H1 (cell line): ENCODE results near the gene RUBCN. TPM values are rescaled to one million over a fixed set of nuclear protein-coding genes. Genes with fewer than 3 reads are reported as not detected.
"Not testable (repeated sequence)": the region's sequence is repeated elsewhere in the genome, so short reads cannot be mapped to it uniquely, and the experiment has no call there.

Source experiments
- CTCF ChIA-PET: fragments of 300-600 bp; sonication (Branson Sonifier 250); formaldehyde crosslinking; loops from one replicate; lab custom pipeline; 2021; ENCODE audit not compliant: partially characterized antibody; lab: Charles Lee
- POLR2A ChIA-PET: fragments of 300-600 bp; sonication (Branson Sonifier 250); formaldehyde crosslinking; loops from one replicate; lab custom pipeline; 2021; ENCODE audit warnings: inconsistent platforms; ENCODE audit not compliant: partially characterized antibody; lab: Charles Lee
- DNase-seq, 2 experiments: peaks; one replicate each; pipeline versions ENCODE4 v3.0.0 to v3.0.0-alpha.2; 2010 to 2022; ENCODE audit warnings: low spot score in 2 of 2, low read depth in 1 of 2, mixed read lengths in 1 of 2
- FAIRE-seq: peaks from 2 replicates; lab custom pipeline; 2011; peaks lifted over from hg19 to GRCh38; lab: Jason Lieb, UNC
- H2AFZ ChIP-seq: 2 replicates; pipeline ENCODE4 v1.8.1; 2012; ENCODE audit warnings: low read length, inconsistent platforms
- H2AK5ac ChIP-seq: 2 replicates; pipeline ENCODE4 v1.6.1; 2013; ENCODE audit warnings: low read depth, low read length
- H2BK120ac ChIP-seq: replicated peaks from 2 replicates; pipeline ENCODE3; 2013; ENCODE audit warnings: low read depth, low read length, inconsistent platforms
- H2BK12ac ChIP-seq: 2 replicates; pipeline ENCODE4 v1.6.1; 2013; ENCODE audit warnings: low read depth, low read length
- H2BK15ac ChIP-seq: 2 replicates; pipeline ENCODE4 v1.6.1; 2013; ENCODE audit warnings: low read length
- H2BK20ac ChIP-seq: 2 replicates; pipeline ENCODE4 v1.6.1; 2013; ENCODE audit warnings: low read length
- H2BK5ac ChIP-seq: 2 replicates; pipeline ENCODE4 v1.6.1; 2013; ENCODE audit warnings: low read depth, low read length
- H3K14ac ChIP-seq: 2 replicates; pipeline ENCODE4 v1.6.1; 2013; ENCODE audit warnings: inconsistent platforms; ENCODE audit not compliant: insufficient read length
- H3K18ac ChIP-seq: 2 replicates; pipeline ENCODE4 v1.6.1; 2013; ENCODE audit warnings: low read length; ENCODE audit errors: extremely low read depth
- H3K23ac ChIP-seq: 2 replicates; pipeline ENCODE4 v1.6.1; 2013; ENCODE audit warnings: inconsistent platforms; ENCODE audit not compliant: insufficient read length
- H3K23me2 ChIP-seq: 2 replicates; pipeline ENCODE4 v1.6.1; 2013; ENCODE audit warnings: low read depth, low read length
- H3K27ac ChIP-seq: 2 replicates; pipeline ENCODE4 v1.6.1; 2011; ENCODE audit warnings: low read depth, low read length, inconsistent platforms
- H3K27me3 ChIP-seq, 4 experiments: replicated peaks in 1 of 4; 1 replicate in 1 of 4; 2 replicates in 3 of 4; pipeline versions ENCODE4 v1.6.1 to v1.8.1; 2011 to 2013; ENCODE audit warnings: low read length in 3 of 4, mild to moderate bottlenecking in 3 of 4, inconsistent platforms in 2 of 4, mixed read lengths in 2 of 4, moderate library complexity in 1 of 4; ENCODE audit not compliant: control insufficient read depth in 3 of 4, insufficient read depth in 3 of 4; ENCODE audit errors: extremely low read depth in 1 of 4
- H3K36me3 ChIP-seq, 4 experiments: 2 replicates each; pipeline versions ENCODE4 v1.6.1 to v1.8.1; 2011 to 2013; ENCODE audit warnings: mild to moderate bottlenecking in 4 of 4, low read length in 3 of 4, moderate library complexity in 2 of 4, control low read depth in 1 of 4, inconsistent platforms in 1 of 4; ENCODE audit not compliant: insufficient read depth in 4 of 4, control insufficient read depth in 2 of 4
- H3K4ac ChIP-seq: replicated peaks from 2 replicates; pipeline ENCODE3; 2013; ENCODE audit warnings: low read length, low read depth, mixed read lengths, inconsistent platforms; ENCODE audit not compliant: insufficient read length
- H3K4me1 ChIP-seq, 4 experiments: replicated peaks in 1 of 4; 1 replicate in 1 of 4; 2 replicates in 3 of 4; pipeline versions ENCODE4 v1.6.1 to v1.8.1; 2011 to 2013; ENCODE audit warnings: low read length in 3 of 4, inconsistent platforms in 2 of 4, mixed read lengths in 1 of 4; ENCODE audit not compliant: insufficient read depth in 4 of 4, control insufficient read depth in 3 of 4
- H3K4me2 ChIP-seq, 2 experiments: 2 replicates each; pipeline versions ENCODE4 v1.6.1 to v1.8.1; 2011 to 2013; ENCODE audit warnings: low read depth in 2 of 2, low read length in 2 of 2, control low read depth in 1 of 2, inconsistent platforms in 1 of 2, mild to moderate bottlenecking in 1 of 2; ENCODE audit not compliant: insufficient read depth in 1 of 2
- H3K4me3 ChIP-seq, 4 experiments: fragments of 200-600, 300-600 bp in 1 of 4; sonication (generic), shearing (Covaris generic), sonication (Bioruptor Twin) in 1 of 4; 2 replicates each; pipeline versions ENCODE4 v1.5.1 to v1.8.1; 2011 to 2016; ENCODE audit warnings: low read length in 4 of 4, low read depth in 3 of 4, control low read depth in 2 of 4, inconsistent platforms in 2 of 4, mild to moderate bottlenecking in 2 of 4, mixed read lengths in 1 of 4, moderate library complexity in 1 of 4; ENCODE audit not compliant: insufficient read depth in 2 of 4; ENCODE audit errors: extremely low read depth in 1 of 4
- H3K56ac ChIP-seq: replicated peaks from 2 replicates; pipeline ENCODE3; 2013; ENCODE audit warnings: low read depth, mild to moderate bottlenecking, mixed read lengths, low read length, inconsistent platforms; ENCODE audit not compliant: insufficient read length
- H3K79me1 ChIP-seq: 2 replicates; pipeline ENCODE4 v1.6.1; 2013; ENCODE audit warnings: low read depth, low read length, control low read depth
- H3K79me2 ChIP-seq, 2 experiments: 2 replicates each; pipeline versions ENCODE4 v1.6.1 to v1.8.1; 2012 to 2013; ENCODE audit warnings: low read length in 2 of 2, mild to moderate bottlenecking in 2 of 2, inconsistent platforms in 1 of 2; ENCODE audit not compliant: insufficient read depth in 2 of 2, control insufficient read depth in 1 of 2
- H3K9ac ChIP-seq, 4 experiments: replicated peaks in 1 of 4; 1 replicate in 1 of 4; 2 replicates in 3 of 4; pipeline versions ENCODE4 v1.6.1 to v1.8.1; 2011 to 2013; ENCODE audit warnings: low read depth in 3 of 4, low read length in 3 of 4, control low read depth in 2 of 4, mild to moderate bottlenecking in 2 of 4, moderate library complexity in 2 of 4, inconsistent platforms in 1 of 4; ENCODE audit errors: extremely low read depth in 1 of 4
- H3K9me3 ChIP-seq, 2 experiments: 2 replicates each; pipeline versions ENCODE4 v1.6.1 to v1.8.1; 2012 to 2013; ENCODE audit warnings: mild to moderate bottlenecking in 2 of 2, moderate library complexity in 2 of 2, control low read depth in 1 of 2, inconsistent platforms in 1 of 2, low read depth in 1 of 2, low read length in 1 of 2, mixed read lengths in 1 of 2; ENCODE audit not compliant: insufficient read depth in 2 of 2
- H4K20me1 ChIP-seq, 2 experiments: replicated peaks in 1 of 2; 2 replicates each; pipeline versions ENCODE3 to v1.8.1; 2011 to 2013; ENCODE audit warnings: inconsistent platforms in 2 of 2, low read length in 2 of 2, mild to moderate bottlenecking in 1 of 2; ENCODE audit not compliant: insufficient read depth in 2 of 2, control insufficient read depth in 1 of 2
- H4K5ac ChIP-seq: 2 replicates; pipeline ENCODE4 v1.6.1; 2013; ENCODE audit warnings: low read length, low read depth, mixed read lengths, inconsistent platforms; ENCODE audit not compliant: insufficient read length
- H4K8ac ChIP-seq: 2 replicates; pipeline ENCODE4 v1.8.0; 2013; ENCODE audit warnings: mild to moderate bottlenecking, moderate library complexity, low read length, inconsistent platforms; ENCODE audit not compliant: insufficient read depth; ENCODE audit errors: extremely low read depth
- H4K91ac ChIP-seq: replicated peaks from 2 replicates; pipeline ENCODE3; 2013; ENCODE audit warnings: low read length, mixed read lengths, inconsistent platforms; ENCODE audit not compliant: insufficient read length
- WGBS, 2 experiments: shearing (Covaris generic) in 1 of 2; methylation state at CpG; one replicate each; pipeline versions ENCODE4 v1.1.6 to v1.1.7; 2013 to 2015; ENCODE audit warnings: low lambda C conversion rate in 2 of 2, mixed read lengths in 2 of 2, inconsistent platforms in 1 of 2, low coverage in 1 of 2, missing lambda C conversion rate in 1 of 2; ENCODE audit not compliant: insufficient replicate concordance in 2 of 2, insufficient coverage in 1 of 2, insufficient read length in 1 of 2; ENCODE audit errors: extremely low coverage in 1 of 2, missing lambda C conversion rate in 1 of 2; 5-methylcytosine and 5-hydroxymethylcytosine counted together
- polyA plus RNA-seq, 7 experiments: library from polyadenylated mRNA; depleted of rRNA in 3 of 7; stranded (reverse) in 5 of 7; unstranded in 2 of 7; fragments of >200 nt in 5 of 7; fragments of 200-250 nt in 2 of 7; gene quantifications; 1 replicate in 5 of 7; 2 replicates in 1 of 7; 4 replicates in 1 of 7; pipeline versions ENCODE4 v1.2.1 to v1.2.3, GENCODE V29; 2011 to 2013; ENCODE audit warnings: missing spikeins in 2 of 7, mixed read lengths in 2 of 7
- total RNA-seq: library from RNA; stranded (reverse); fragmentation: NEBNext Ultra II Directional; extraction: Animal tissue kit (Norgen Biotek cat#: 25700); gene quantifications from 2 replicates; pipeline ENCODE4 v1.2.1, GENCODE V29; 2021

Gene RUBCN
- total and polyA plus RNA-seq, 2 of the 8 experiments (the other 6 are each of a cell fraction or from before 2014, with no cell fraction given) = 9.3 to 21.9 TPM

GRCh38 chr3:197654090-197654997 lies 82.4 kb downstream of the RUBCN start:
- H4K20me1 ChIP-seq, H3K23me2 ChIP-seq, H4K91ac ChIP-seq, H3K9me3 ChIP-seq, H2AFZ ChIP-seq, H3K27me3 ChIP-seq, H3K36me3 ChIP-seq, H2BK120ac ChIP-seq, H3K27ac ChIP-seq, H3K56ac ChIP-seq, H3K9ac ChIP-seq, H3K79me2 ChIP-seq, CTCF ChIA-PET, H3K14ac ChIP-seq, POLR2A ChIA-PET, H3K79me1 ChIP-seq, H4K5ac ChIP-seq, H4K8ac ChIP-seq, H2AK5ac ChIP-seq, H3K4ac ChIP-seq, H2BK15ac ChIP-seq, FAIRE-seq, H3K18ac ChIP-seq, H3K23ac ChIP-seq, H3K4me1 ChIP-seq, H2BK12ac ChIP-seq, H2BK20ac ChIP-seq, H2BK5ac ChIP-seq: not testable (repeated sequence)
- DNase-seq = peak in 1 of 2 experiments; percentile 82
- peak overlapping the region in 3 of 4 experiments; percentile 26 to 52 (median 36); a peak in 5 of 8 replicates for H3K4me3 ChIP-seq
- H3K4me2 ChIP-seq = peak overlapping the region in 1 of 2 experiments; percentile 46; a peak in 2 of 4 replicates
- WGBS, 2 experiments = 1% methylated on average over 21 of the region's 100 CpGs; no CpG with 5 or more reads in 1 of the 2 experiments
